Renal pelvis (tissue), 4 donors: ENCODE data around the gene LILRA6. TPM values are rescaled to one million over a fixed set of nuclear protein-coding genes. Genes with fewer than 3 reads are reported as not detected.
"Not testable (repeated sequence)": the region's sequence is repeated elsewhere in the genome, so short reads cannot be mapped to it uniquely, and the experiment has no call there.

Experiments
- DNase-seq: peaks from one replicate; pipeline ENCODE4 v3.0.0-alpha.2; 2013
- polyA plus RNA-seq, 3 donors: library from polyadenylated mRNA; unstranded; fragments of 120-200 nt; gene quantifications; one replicate each; pipeline ENCODE4 v1.2.1, GENCODE V29; 2013; ENCODE audit not compliant: insufficient read length in 3 of 3

The LILRA6 gene
- polyA plus RNA-seq, 3 donors = 0.34 to 0.70 (median 0.53) TPM

GRCh38 chr19:54231077-54231931 lies 11.3 kb downstream of the LILRA6 start:
- DNase-seq = peak; percentile 76

DNA sequence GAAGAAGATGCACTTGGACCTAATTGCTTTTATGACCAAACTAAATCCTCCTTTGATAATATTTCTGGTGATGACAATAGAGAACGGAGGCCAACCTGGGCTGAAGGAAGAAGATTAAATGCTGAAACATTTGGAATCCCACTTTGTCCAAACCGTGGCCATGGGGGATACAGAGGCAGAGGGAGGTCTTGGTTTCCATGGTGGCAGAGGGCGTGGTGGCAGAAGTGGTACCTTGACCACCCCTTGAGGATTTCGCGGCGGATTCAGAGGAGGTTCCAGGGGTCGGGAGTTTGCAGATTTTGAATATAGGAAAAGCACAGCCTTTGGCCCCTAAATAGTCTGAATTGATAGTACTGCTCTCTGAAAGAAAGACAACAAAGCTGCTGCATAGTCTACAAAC lies 12.6 kb downstream of the LILRA6 start:
- DNase-seq = no peak

DNA sequence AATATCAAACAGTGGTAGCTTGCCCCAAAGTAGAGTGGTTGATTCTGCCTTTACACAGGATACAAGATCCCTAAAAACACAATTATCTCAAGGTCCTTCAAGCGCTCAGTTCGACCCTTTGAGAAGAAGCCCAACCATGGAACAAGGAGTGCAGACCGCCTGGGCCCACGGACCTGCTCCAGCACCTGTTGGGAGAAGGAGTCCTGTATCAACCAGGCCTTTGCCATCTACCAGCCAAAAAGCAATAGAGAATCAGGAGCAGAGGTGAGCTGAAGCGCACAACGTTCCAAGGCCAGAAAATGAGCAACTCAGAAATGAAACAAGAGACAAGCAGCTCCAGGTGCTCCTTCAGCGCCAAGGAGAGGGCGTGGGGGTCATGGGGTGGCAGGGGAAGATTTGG lies 13.4 kb downstream of the LILRA6 start:
- DNase-seq = no peak

DNA sequence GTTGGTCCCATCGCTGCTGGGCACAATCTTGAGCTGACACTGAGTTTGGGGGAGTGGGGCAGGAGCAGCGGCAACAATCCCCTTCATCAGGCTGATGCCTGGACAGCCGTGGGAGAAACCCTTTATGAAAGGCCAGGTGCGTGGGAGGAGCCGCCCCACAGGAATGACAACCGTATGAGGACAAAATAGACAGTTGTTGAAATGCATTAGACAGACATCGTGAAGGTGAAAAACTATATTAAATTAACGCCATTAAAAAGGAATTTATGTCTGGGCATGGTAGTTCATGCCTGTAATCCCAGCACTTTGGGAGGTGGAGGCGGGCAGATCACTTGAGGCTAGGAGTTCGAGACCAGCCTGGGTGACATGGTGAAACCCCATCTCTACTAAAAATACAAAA lies 18.0 kb downstream of the LILRA6 start:
- not testable (repeated sequence) for DNase-seq

DNA sequence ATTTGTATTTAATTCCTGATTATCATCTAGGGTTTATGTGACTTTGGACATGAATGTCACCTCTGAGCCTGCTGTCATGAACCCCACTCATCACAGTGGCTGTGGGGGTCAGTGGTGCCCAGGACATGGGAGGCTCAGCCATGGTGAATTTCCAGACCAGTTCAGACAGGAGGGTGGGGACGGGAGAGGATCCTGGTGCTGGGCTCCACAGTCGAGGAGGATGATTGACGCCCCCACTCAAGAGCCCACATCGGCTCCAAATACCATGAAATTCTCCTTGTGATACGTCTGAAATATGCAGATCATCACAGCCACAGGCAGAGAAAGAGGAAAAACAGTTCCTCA lies 18.7 kb downstream of the LILRA6 start:
- not testable (repeated sequence) for DNase-seq

DNA sequence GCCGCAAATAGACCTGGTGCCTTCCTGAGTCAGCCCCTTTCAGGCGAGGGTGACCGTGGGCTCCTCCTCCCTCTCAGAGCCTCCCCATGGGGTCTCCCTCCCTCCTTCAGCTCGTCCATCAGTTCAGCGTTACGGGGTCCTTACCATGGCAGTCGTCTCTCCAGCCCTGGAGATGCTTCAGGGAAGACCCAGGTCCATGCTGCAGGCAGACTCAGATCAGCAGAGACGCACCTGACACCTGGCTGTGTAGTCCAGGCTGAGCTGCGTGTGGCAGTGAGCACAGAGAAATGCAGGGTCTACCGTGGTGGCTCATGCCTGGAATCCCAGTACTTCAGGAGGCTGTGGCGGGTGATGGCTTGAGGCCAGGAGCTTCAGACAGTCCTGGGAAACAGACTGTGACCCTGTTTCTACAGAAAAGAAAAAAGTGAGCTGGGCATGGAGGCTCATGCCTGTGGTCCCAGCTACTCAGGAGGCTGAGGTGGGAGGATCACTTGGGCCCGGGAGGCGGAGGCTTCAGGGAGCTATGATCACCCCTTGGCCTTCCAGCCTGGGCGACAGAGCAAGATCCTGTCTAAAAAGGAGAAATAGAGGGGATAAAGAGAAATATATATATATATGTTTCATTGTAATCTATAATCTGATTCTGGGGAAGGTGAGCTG lies 19.2 kb downstream of the LILRA6 start:
- not testable (repeated sequence) for DNase-seq

DNA sequence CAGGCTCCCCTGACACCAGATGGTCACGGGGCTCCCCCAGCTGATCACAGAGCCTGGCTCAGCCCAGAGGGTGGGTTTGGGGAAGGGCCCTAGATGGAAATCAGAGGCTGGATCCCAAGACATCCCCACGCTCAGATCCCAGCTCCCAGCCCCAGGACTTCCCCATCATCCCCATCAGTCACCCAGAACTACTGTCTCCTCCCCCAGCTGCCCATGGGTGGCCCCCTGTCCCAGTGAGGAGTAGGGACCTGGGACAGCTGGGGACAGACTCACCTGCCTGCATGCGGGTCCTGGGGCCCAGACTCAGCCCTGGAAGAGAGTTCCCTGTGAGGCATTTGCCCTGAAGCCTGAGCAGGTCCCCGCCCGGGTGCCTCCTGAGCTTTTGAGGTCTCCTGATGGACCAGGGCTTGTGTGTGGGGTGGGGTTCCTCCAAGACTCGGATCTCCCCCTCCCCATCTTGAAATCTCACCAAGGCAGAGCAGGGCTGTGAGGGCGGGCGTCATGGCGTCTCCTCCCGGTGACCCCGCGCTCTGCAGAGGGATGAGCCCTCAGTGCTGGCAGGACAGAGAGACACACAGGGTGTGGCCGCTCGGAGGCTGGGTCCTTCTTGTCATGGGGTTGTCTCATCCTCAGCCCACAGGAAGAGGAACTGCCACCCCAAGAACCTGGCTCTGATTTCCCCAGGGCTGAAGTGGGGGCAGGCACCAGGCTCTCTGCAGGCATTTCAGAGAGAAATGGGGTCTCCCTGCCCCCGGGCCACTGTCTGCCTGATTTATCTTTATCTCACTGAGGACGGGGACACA lies 19.9 kb downstream of the LILRA6 start, which contains the start of gene LILRB3:
LILRB3 (minus strand) TSS at position 534 of the 803 bp plus-strand sequence; CDS start at position 503, 31 bp downstream.
- DNase-seq = not testable (repeated sequence)

- not testable (repeated sequence) for DNase-seq
These were observed 20.6 kb downstream of the LILRA6 start for GRCh38 chr19:54221947-54222346.

GRCh38 chr19:54219702-54220101 lies 22.9 kb downstream of the LILRA6 start:
- DNase-seq = not testable (repeated sequence)

DNA sequence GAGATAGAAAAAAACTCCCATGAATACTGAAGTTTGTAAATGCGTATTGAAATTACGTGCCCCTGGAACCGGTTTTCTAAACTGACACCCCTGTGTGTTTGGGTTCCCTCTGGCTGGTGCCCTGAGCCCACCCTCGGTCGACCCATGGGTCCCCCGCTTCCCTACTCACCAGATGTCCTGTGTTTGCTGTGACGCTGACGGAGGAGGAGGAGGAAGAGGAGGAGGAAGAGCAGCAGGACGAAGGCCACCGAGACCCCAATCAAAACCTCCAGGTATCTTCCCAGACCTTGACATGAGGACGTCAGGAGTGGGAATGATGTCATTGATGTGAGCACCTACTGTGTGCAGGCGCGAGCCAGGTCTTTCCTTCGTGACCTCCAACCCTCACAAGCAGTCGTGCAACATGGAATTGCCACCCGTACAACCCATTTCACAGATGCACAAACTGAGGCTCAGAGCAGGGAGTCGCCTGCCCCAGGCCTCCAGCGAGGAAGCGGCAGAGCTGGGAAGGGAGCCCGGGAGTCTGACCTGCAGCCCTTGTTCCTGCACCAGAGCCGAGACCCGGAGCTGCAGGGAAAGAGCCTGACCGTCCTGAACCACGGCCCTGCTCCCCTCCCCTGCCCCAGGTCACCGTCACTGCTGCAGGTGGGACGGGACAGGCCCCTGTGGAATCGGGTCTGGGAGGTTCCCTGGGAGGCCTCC lies 23.5 kb downstream of the LILRA6 start:
- DNase-seq = no peak

DNA sequence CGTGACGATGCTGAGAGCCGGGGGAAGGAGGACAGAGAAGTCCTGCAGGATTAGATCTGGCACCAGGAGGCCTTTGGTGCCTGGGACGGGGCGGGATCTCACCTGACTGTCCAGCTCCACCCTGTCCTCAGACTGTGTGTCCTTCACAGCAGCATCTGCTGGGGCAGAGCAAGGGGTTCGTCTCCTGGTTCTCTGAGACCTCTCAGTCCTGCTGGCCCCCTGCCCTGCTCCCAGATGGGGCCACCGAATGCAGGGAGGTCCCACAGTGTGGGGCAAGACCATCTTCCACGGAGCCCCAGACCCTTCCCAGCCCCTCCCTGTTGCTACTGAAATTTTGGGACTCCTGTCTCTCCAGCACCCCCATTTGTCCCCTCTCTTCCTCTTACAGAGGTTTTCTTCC lies 24.3 kb downstream of the LILRA6 start:
- DNase-seq = no peak

DNA sequence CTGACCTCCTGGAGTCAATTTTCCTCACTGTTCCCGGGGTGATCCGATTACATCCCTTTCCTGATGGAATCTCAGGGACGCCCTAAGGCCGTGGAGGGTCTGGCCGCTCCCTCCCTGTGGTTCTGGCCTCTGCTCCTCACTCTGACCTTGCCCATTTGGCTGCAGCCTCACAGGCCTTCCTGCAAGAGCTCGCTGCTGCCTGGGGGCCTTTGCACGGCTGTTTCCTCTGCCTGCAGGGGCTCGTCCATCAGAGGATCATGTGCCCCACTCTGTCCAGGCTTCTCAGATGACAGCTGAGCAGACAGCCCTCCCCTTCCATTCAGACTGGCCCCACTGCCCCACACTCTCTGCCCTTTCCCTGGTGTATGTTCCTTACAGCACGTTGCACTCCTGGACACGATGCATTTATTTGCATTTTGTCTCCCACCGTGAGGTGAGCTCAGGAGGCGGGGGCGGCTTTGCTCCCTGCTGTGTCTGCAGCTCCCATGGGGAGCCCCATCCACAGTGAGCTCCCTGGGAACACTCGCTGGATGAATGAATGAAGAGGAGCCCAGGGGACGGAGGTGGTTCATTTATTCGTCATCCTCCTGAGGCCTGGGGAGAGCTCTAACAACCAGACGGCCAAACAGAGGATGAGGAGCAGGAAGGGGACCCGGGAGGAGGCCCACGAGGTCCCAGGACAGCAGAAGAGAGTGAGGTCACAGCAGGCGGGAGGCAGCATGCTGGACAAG lies 24.9 kb downstream of the LILRA6 start:
- DNase-seq = not testable (repeated sequence)

DNA sequence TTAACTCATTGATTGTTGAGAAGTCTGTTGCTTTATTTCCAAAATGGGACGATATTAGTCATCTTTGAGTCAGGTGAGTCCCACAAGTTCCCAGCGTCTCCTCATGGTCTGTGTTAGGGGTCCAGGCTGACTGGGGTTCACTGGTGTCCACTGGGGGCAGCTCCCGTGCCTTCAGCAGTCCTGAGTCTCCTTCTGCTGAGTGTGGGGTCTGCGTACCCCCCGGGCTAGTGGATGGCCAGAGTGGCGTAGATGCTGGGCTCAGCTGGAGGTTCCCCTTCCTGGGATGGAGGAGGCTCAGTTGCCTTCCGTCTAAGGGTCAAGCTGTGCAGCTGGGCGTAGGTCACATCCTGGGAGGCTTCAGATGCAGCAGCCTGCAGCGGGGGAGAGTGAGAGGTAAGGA lies 25.7 kb downstream of the LILRA6 start:
- DNase-seq = no peak

DNA sequence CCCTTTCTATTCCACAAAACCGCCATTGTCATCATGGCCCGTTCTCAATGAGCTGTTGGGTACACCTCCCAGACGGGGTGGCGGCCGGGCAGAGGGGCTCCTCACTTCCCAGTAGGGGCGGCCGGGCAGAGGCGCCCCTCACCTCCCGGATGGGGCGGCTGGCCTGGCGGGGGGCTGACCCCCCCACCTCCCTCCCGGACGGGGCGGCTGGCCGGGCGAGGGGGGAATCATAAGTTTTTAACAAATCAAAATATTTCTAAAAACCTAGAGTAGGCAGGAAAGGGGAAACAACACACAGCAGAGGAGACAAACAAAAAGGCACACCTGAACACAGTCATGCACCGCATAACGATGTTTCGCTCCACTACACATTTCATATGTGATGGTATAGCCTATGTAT lies 27.9 kb downstream of the LILRA6 start:
- DNase-seq = not testable (repeated sequence)

DNA sequence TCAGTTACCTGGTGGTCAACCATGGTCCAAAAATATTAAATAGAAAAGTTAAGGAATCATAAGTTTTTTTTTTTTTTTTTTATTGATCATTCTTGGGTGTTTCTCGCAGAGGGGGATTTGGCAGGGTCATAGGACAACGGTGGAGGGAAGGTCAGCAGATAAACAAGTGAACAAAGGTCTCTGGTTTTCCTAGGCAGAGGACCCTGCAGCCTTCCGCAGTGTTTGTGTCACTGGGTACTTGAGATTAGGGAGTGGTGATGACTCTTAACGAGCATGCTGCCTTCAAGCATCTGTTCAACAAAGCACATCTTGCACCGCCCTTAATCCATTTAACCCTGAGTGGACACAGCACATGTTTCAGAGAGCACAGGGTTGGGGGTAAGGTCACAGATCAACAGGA lies 28.4 kb downstream of the LILRA6 start:
- not testable (repeated sequence) for DNase-seq

- DNase-seq = no peak
These were observed 31.4 kb downstream of the LILRA6 start for GRCh38 chr19:54211235-54211634.

DNA sequence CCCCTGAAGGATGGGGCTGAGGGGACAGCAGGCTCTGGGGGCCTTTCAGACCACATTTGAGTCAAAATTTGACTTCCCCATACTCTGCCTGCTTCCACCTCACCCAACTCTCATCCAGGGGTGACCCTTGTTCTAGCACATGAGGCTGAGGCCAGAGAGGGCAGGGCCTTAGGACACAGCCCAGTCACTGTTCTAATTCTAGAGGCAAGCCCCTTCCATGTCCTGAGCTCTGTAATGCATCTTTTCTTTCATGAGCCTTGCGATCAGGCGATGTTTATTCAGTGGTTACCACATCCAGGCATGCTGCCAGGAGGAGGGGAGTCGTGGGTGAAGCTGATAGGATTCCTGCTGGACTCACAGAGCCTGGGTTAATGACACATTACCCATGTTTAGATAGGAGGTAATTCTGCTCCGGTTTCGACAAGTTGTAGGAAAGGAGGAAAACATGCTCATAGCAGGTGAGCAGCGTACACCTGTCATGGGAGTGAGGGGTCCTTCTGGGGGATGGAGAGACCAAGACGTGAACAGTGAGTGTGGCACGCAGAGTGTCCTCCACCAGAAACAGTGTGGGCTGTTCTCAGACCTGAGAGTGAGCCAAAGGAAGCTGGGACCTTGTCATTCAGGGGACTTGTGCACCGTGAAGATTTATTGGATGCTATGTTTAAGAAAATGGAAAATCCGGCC lies 32.6 kb downstream of the LILRA6 start:
- peak; percentile 91 for DNase-seq

DNA sequence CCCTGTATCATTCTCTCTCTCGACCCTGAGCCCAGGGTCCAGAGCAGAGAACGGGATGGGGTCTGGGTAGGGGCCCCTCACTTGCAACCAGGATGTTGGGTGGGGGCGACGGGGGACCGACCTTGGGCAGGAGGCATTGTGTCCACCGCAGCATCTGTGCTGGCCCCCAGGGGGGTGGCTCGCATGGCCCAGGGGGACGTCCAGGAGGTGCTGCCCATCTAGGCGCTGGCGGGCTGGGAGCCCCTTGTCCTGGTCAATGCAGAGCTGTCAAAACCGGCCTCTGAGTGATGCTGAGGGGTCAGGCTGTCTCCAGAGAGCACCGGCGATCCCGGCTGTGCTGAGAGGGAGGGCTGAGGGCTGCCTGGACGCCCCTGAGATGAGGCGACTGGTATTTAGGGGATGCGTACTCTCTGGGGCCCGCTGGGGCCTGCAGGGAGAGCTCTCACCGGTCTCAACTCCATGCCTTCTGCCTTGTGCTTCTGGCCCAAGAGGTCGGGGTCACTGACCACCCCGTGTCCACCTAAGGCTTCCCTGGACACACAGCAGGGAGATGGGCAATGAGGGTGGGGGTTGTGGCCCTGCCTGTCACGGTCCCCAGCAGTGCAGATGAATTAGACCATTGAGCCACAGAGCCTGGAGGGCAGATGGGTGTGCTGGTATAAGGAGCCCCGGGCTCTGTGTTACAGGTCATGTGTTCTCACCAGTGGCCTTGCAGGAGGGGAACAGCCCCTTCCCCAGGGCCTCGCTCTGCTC lies 33.4 kb downstream of the LILRA6 start:
- DNase-seq = no peak

GRCh38 chr19:54208784-54209057 lies 33.9 kb downstream of the LILRA6 start:
- no peak for DNase-seq
